A549 (cell line): ENCODE data around the gene AMIGO2.

Experiments
- CHD2 ChIP-seq: fragments of 150-350 bp; IDR thresholded peaks from 2 replicates; pipeline ENCODE4 v1.6.1; 2014; ENCODE audit warnings: low read length; ENCODE audit not compliant: partially characterized antibody
- FOXS1 ChIP-seq: fragments of 250-450 bp; sonication (Bioruptor Pico); IDR thresholded peaks from 2 replicates; pipeline ENCODE4 v1.5.0; 2020; ENCODE audit warnings: mild to moderate bottlenecking, moderate library complexity
- HDAC2 ChIP-seq: fragments of 200-600 bp; sonication (generic); IDR thresholded peaks from 2 replicates; pipeline ENCODE4 v1.6.1; 2016
- JUN ChIP-seq, 2 experiments: fragments of >200 bp; sonication (Bioruptor Twin); formaldehyde crosslinking; IDR thresholded peaks; 2 replicates in 1 of 2; 3 replicates in 1 of 2; pipeline ENCODE4 v1.6.1; 2016 to 2017
- MAFK ChIP-seq: fragments of 450-650 bp; IDR thresholded peaks from 2 replicates; pipeline ENCODE4 v1.6.1; 2014; ENCODE audit not compliant: partially characterized antibody
- MAX ChIP-seq: IDR thresholded peaks from 2 replicates; pipeline ENCODE4 v1.6.1; 2012
- PBX3 ChIP-seq: IDR thresholded peaks from 2 replicates; pipeline ENCODE4 v1.6.1; 2012
- POLR2A ChIP-seq: IDR thresholded peaks from 2 replicates; pipeline ENCODE4 v1.6.1; 2012; ENCODE audit warnings: mild to moderate bottlenecking, low read length
- RAD21 ChIP-seq, 2 experiments: fragments of >200 bp in 1 of 2; sonication (Bioruptor Twin) in 1 of 2; formaldehyde crosslinking in 1 of 2; IDR thresholded peaks in 1 of 2; conservative IDR thresholded peaks in 1 of 2; 2 replicates in 1 of 2; 3 replicates in 1 of 2; pipeline ENCODE4 v1.6.1; 2012 to 2018; ENCODE audit warnings: inconsistent platforms in 1 of 2
- RNF2 ChIP-seq: fragments of 200-600 bp; sonication (generic); IDR thresholded peaks from 2 replicates; pipeline ENCODE4 v1.6.1; 2016; ENCODE audit warnings: low read depth, mild to moderate bottlenecking, antibody characterized with exemption, moderate library complexity, borderline replicate concordance
- TF ChIP-seq, protein P1 (sequence below): fragments of >200 bp; sonication (Bioruptor Twin); formaldehyde crosslinking; IDR thresholded peaks from 3 replicates; pipeline ENCODE4 v1.5.1; 2016

- peak; percentile 91 to 93 for TF ChIP-seq JUN (IDR thresholded peaks at IDR 0.05)
- TF ChIP-seq CHD2: no peak
- TF ChIP-seq RNF2: no peak
- TF ChIP-seq, protein P1, sequence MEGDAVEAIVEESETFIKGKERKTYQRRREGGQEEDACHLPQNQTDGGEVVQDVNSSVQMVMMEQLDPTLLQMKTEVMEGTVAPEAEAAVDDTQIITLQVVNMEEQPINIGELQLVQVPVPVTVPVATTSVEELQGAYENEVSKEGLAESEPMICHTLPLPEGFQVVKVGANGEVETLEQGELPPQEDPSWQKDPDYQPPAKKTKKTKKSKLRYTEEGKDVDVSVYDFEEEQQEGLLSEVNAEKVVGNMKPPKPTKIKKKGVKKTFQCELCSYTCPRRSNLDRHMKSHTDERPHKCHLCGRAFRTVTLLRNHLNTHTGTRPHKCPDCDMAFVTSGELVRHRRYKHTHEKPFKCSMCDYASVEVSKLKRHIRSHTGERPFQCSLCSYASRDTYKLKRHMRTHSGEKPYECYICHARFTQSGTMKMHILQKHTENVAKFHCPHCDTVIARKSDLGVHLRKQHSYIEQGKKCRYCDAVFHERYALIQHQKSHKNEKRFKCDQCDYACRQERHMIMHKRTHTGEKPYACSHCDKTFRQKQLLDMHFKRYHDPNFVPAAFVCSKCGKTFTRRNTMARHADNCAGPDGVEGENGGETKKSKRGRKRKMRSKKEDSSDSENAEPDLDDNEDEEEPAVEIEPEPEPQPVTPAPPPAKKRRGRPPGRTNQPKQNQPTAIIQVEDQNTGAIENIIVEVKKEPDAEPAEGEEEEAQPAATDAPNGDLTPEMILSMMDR: no peak
- no peak for TF ChIP-seq POLR2A
- TF ChIP-seq HDAC2: no peak
- TF ChIP-seq PBX3: peak; percentile 71
- peak; percentile 81 for TF ChIP-seq MAX
- TF ChIP-seq RAD21 (conservative IDR thresholded peaks at IDR 0.05 in 1 of 2, IDR thresholded peaks at IDR 0.05 in 1 of 2): peak; percentile 23 to 69; a peak in 3 of 5 replicates
- TF ChIP-seq MAFK: no peak
- peak; percentile 65; the same call in 1 of the 2 replicates for TF ChIP-seq FOXS1
Observed at GRCh38 chr12:47085815-47086252, 6.1 kb upstream of the AMIGO2 start.
